Mesodermal cell (in vitro differentiated cells): ENCODE results near the gene TMEM182.

Source experiments
- H3K27ac ChIP-seq: 2 replicates; pipeline ENCODE4 v1.7.0; 2013; ENCODE audit warnings: mild to moderate bottlenecking, low read depth, low read length, moderate library complexity; ENCODE audit not compliant: severe bottlenecking
- H3K36me3 ChIP-seq: 2 replicates; pipeline ENCODE4 v1.7.1; 2013; ENCODE audit warnings: mild to moderate bottlenecking, low read length, moderate library complexity; ENCODE audit not compliant: control insufficient read depth, insufficient read depth
- H3K4me1 ChIP-seq: one replicate; pipeline ENCODE4 v1.7.1; 2013; ENCODE audit warnings: mild to moderate bottlenecking, low read length; ENCODE audit not compliant: insufficient read depth, control insufficient read depth, poor library complexity, severe bottlenecking
- H3K4me3 ChIP-seq: 2 replicates; pipeline ENCODE4 v1.7.0; 2013; ENCODE audit warnings: low read length, control low read depth, mild to moderate bottlenecking; ENCODE audit not compliant: insufficient read depth, poor library complexity, severe bottlenecking; ENCODE audit errors: extremely low read depth
- H3K9me3 ChIP-seq: 2 replicates; pipeline ENCODE4 v1.7.1; 2013; ENCODE audit warnings: mild to moderate bottlenecking, low read length, moderate library complexity; ENCODE audit not compliant: control insufficient read depth
- WGBS, 2 experiments: methylation state at CpG; one replicate each; pipeline ENCODE4 v1.1.5; 2013; ENCODE audit warnings: missing lambda C conversion rate in 2 of 2; ENCODE audit not compliant: insufficient coverage in 2 of 2; 5-methylcytosine and 5-hydroxymethylcytosine counted together

TMEM182 gene

DNA sequence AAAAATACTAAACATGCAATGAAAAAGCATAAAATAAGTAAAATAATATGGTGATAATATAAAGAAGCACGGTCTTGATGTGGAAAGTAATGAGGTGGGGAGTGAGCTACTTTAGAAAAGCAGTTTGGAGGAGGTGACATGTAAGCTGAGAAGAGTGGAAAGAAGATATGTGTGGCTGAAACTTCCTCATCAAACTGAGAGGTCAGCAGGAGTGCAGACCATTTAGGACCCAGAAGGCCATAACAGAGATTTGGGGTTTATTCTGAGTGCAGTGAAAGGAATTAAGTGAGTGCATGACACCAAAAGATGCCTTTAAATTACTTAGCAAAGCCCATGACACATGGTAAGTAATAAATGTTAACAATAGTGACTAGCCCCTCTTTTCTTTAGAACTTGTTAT is 24.4 kb upstream of the TMEM182 start:
- WGBS, 2 experiments = 100% methylated on average over 1 of the region's 1 CpG
- Histone ChIP-seq H3K27ac (no peak overlapping the region), H3K4me3 (peak overlapping the region; percentile 72)

DNA sequence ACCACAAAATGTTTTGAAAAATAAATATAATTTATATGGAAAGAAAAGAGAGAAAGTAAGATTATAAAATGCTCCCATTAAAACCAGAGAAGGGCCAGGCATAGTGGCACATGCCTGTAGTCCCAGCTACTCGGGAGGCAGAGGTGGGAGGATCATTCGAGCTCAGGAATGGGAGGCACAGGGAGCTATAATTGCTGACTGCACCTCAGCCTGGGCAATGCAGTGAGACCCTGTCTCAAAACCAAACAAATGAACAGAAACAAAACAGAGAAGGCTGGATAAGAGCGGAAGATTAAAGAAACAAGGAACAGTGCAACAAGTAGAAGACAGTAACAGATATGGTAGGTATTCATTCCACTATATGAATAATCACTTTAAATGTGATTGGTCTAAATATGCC is 18.6 kb upstream of the TMEM182 start:
- WGBS, 2 experiments = 95% methylated on average over 2 of the region's 3 CpGs; no CpG with 5 or more reads in 1 of the 2 experiments
- H3K4me3 ChIP-seq = no peak overlapping the region
- H3K4me1 ChIP-seq = no peaks in the 10 kb centered on the region
- no peaks in the 10 kb centered on the region for H3K9me3 ChIP-seq
- H3K27ac ChIP-seq = no peak overlapping the region
- H3K36me3 ChIP-seq = no peaks in the 10 kb centered on the region

More for the DNA sequence above, 24.4 kb upstream of the TMEM182 start:
- Histone ChIP-seq H3K4me1 (no peaks in the 10 kb centered on the region), H3K9me3 (no peaks in the 10 kb centered on the region), H3K36me3 (no peaks in the 10 kb centered on the region)

DNA sequence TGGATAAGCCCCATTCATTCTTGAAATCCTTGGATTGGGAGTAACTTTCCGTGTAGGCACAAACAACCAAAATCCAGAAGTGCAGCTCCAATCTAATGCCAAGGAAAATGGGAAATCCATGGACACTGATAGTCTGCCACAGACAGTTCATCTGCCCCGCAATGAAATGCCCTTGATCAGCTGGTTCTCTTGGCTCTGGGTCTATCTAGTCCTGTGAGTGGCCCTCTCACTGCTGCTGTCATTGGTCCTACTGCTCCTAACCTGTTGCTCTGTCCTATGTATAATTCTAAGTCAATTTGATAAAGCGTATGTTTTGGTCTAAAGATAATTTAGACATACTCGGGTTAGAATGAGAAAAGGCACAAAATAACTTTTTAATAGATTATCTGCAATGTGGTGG is 13.7 kb upstream of the TMEM182 start:
- Histone ChIP-seq H3K4me1 (no peaks in the 10 kb centered on the region), H3K4me3 (no peak overlapping the region), H3K9me3 (no peaks in the 10 kb centered on the region), H3K27ac (no peak overlapping the region), H3K36me3 (no peaks in the 10 kb centered on the region)
- 75 to 90% methylated on average over 2 of the region's 4 CpGs for WGBS, 2 experiments

DNA sequence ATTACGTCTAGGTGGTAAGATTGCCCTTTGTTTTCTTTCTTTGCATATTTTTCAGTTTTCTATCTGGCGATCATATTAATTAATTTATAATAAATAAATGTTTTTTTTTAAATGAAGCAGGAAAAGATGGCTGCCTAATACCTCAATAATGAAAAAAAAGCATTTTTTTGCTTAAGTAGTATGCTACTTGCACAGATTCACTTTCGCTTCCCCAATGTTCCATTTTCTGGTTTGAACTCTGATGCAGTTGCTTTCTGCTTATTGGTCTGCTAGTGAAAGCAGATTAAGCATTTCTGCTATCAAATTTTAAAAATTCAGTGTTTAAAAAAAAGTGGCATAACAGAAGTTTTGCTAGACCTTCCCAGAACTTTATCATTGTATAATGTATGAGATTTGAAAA is 11.9 kb upstream of the TMEM182 start:
- H3K4me3 ChIP-seq = no peak overlapping the region
- 71% methylated on average over 1 of the region's 3 CpGs; no CpG with 5 or more reads in 1 of the 2 experiments for WGBS, 2 experiments
- H3K4me1 ChIP-seq = no peaks in the 10 kb centered on the region
- H3K27ac ChIP-seq = no peak overlapping the region
- no peaks in the 10 kb centered on the region for H3K9me3 ChIP-seq
- H3K36me3 ChIP-seq = no peaks in the 10 kb centered on the region

DNA sequence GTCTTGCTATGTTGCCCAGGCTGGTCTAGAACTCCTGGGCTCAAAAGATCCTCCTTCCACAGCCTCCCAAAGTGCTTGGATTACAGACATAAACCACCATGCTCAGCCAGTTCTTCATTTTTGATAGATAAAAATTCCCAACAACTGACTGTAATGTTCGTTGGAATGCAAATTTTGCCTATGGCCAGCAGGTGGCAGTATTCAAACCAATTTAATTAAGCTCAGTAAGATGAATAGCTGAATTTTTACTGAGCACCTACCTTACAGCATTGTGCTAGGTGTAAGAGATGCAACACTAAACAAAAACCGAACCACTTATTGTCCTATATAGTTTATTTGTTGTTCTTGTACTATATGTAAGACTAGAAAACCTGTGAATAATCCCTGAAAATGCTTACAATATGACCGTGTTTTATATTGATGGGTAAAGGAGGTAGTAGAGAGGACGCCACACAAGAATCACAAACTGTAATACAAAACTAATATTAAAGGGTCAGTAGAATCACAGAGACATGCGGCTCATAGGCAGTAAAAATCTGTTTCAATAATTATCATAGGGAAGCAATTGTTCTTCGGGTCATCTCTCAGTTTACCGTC is 8.2 kb upstream of the TMEM182 start:
- H3K9me3 ChIP-seq = no peaks in the 10 kb centered on the region
- no peak overlapping the region for H3K27ac ChIP-seq
- 87% methylated on average over 3 of the region's 7 CpGs; no CpG with 5 or more reads in 1 of the 2 experiments for WGBS, 2 experiments
- no peaks in the 10 kb centered on the region for H3K36me3 ChIP-seq
- no peaks in the 10 kb centered on the region for H3K4me1 ChIP-seq
- H3K4me3 ChIP-seq = no peak overlapping the region

DNA sequence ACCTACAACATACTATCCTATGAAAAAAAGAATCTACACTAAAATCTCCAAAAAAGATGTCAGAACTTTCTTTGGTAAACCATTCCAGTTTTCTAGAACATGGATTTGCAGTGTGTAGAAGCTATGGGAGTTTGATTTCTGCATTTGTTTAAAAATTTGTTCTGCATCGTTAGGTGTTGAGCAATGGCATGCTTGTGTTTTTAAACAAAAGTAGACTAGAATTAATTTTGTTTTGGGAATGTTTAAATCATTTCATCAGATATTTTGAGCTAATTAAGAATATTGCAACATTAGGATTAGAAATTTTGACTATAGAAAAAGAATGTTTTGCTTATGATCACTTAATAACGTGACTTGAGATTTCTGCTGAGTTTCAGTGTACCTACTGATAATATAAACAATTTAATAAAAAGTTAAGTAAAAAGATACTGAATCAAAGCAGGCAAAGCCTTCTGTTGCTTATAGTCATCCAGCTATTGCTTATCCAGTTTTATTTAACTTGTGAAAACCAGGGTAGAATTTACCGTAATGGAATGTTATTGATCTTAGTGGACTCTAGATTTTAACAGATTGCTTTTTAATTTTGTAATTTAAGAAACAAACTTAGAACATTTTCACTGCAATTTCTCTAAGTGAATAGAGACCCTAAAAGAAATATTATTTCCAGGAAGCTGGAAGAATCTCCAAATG is 7.2 kb upstream of the TMEM182 start:
- Histone ChIP-seq H3K9me3 (no peaks in the 10 kb centered on the region), H3K4me3 (no peak overlapping the region), H3K27ac (no peak overlapping the region), H3K4me1 (no peaks in the 10 kb centered on the region), H3K36me3 (no peaks in the 10 kb centered on the region)
- 80% methylated on average over 1 of the region's 3 CpGs; no CpG with 5 or more reads in 1 of the 2 experiments for WGBS, 2 experiments

DNA sequence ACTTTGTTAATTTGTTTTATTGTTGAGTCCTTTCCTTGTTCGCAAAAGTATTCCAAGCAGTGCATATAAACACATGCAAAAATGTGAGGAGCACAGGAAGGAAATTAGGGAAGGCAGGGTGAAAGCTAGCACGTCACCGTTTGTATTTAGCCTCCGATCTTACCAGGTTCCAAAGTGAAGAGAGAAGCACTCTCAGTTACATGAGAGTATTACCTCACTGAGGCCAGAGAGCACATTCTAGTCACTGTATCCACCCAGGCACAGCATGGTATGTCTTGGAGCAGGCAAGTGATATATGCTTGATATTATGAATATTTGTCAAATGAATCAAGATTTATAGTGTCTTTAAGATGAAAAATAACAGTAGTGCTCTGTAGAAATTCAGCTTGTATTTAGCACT is 6.5 kb upstream of the TMEM182 start:
- Histone ChIP-seq H3K36me3 (no peaks in the 10 kb centered on the region), H3K4me1 (no peaks in the 10 kb centered on the region), H3K4me3 (no peak overlapping the region), H3K9me3 (no peaks in the 10 kb centered on the region), H3K27ac (no peak overlapping the region)
- WGBS, 2 experiments = 80% methylated on average over 3 of the region's 4 CpGs; no CpG with 5 or more reads in 1 of the 2 experiments

DNA sequence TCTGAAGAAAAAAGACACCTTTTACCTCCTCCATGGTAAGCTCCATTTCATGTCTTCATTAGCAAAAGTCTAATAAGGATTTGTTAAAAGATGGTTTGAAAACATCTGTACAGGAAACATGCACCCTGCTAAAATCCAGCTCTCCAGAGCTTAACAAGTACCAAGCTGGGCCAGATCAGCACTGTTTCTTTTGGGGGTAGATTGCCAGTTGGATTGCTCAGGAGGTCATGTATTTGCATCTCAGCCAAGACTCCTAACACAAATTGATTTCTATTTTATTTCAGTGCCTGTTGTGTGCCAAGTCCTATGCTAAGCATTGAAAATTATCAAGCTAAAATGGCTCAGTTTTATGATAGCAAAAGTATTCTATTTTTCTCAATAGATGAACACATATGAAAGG is 3.4 kb upstream of the TMEM182 start:
- H3K27ac ChIP-seq = no peak overlapping the region
- no peaks in the 10 kb centered on the region for H3K9me3 ChIP-seq
- H3K4me3 ChIP-seq = no peak overlapping the region
- no peaks in the 10 kb centered on the region for H3K4me1 ChIP-seq
- no peaks in the 10 kb centered on the region for H3K36me3 ChIP-seq

DNA sequence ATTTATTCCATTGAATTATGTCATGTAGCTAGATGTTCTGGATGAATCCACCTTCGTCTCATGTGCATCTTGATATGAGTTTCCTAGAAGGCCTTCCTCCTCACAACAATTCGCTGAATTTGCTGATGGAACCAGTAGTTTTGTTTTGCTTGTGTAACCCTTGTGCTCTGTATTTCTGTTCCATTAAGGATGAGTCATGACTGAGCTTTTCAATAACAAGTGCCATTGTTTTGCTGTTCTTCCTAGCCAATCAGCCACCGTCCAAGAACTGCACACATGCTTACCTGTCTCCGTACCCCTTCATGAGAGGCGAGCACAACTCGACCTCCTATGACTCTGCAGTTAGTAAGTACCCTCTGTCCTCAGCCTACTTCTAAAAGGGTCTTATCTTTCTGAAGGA is 2.3 kb downstream of the TMEM182 start:
- Histone ChIP-seq H3K9me3 (no peaks in the 10 kb centered on the region), H3K27ac (no peak overlapping the region), H3K36me3 (peaks cover 3% of the 10 kb centered on the region), H3K4me1 (no peaks in the 10 kb centered on the region), H3K4me3 (no peak overlapping the region)
- WGBS, 2 experiments = 71 to 90% methylated on average over 1 to 4 of the region's 6 CpGs

DNA sequence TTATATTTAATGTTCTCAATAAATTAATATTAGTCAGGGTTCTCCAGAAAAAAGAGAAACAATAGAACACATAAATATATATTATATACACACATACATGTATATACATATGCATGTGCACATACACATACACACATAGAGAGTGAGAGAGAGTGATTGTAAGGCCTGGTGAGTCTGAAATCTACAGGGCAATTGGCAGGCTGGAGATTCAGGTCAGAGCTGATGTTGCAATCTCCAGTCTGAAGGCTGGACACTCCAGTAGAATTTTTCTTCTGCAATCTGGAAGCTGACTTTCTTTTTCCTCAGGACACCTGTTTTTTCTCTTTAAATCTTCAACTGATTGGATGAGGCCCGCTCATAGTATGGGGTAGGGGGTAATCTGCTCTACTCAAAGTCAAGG is 3.2 kb downstream of the TMEM182 start:
- no peak overlapping the region for H3K27ac ChIP-seq
- H3K4me3 ChIP-seq = no peak overlapping the region
- WGBS, 2 experiments = no CpG with 5 or more reads among the region's 1 CpG
- H3K36me3 ChIP-seq = peaks cover 3% of the 10 kb centered on the region
- no peaks in the 10 kb centered on the region for H3K9me3 ChIP-seq
- H3K4me1 ChIP-seq = no peaks in the 10 kb centered on the region

DNA sequence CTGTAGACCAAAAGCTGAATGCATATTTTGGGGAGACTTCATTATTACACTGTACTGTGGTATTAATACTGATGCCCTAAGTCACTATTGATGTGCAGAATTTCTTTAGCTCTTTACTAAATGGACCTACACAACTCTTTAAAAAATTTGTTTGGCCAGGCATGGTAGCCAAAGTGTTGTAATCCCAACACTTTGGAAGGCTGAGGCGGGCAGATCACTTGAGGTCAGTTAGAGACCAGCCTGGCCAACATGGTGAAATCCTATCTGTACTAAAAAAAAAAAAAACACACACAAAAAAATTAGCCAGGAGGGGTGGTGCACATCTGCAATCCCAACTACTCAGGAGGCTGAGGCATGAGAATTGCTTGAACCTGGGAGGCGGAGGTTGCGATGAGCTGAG is 6.4 kb downstream of the TMEM182 start:
- WGBS, 2 experiments = 97 to 100% methylated on average over 2 to 3 of the region's 3 CpGs
- Histone ChIP-seq H3K4me3 (no peak overlapping the region), H3K27ac (no peak overlapping the region), H3K9me3 (no peaks in the 10 kb centered on the region), H3K36me3 (peaks cover 3% of the 10 kb centered on the region), H3K4me1 (peaks cover 4% of the 10 kb centered on the region)
